ENCODE measurements around the gene MLXIPL.
"Not testable (repeated sequence)": the region's sequence is repeated elsewhere in the genome, so short reads cannot be mapped to it uniquely, and the experiment has no call there.

The MLXIPL gene

DNA sequence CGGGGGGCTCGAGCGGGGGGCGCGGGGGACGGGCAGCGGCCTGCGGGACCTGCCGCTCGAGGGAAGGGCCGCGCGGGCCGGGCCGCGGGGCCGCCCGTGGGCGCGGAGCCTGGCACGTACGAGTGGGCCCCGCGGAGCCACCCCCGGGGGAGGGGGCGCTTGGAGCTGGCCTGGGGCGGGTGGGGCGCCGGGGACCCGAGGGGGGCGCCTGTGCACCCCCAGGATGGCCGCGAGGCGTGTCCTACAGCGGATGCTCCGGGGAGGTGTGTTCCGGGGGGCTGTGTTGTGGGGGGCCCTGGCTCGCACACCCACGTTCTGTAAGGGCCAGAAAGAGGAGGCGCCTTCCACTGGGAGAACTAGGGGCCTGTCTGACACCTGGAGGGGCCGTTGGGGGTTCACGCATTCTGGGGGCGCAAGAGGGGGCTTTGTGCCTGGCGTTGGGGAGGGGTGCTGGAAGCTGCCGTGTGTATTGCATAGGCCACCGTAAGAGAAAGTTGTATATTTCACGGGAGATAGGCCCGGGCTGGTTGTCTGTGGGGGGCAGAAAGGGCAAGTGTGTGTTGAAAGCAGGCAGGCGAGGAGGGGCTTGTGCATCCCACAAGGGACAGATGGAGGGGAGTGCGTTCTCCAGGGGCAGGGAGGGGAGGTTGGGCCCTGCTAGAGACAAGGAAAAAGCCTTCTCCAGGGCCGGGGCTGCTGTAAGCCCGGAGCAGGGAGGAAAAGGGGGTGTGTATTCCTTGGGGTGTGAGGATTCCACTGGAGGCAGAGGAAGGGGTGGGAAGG, 44.0 kb upstream of the MLXIPL start:
- POLR2A ChIA-PET (ENCODE audit: low non-redundant PET), result no interaction called here
- no peak for TF ChIP-seq CTCF (conservative IDR thresholded peaks at IDR 0.05; ENCODE audit: low read depth)
- no peak for DNase-seq (ENCODE audit: low spot score)
- H3K27ac ChIP-seq, result peak overlapping the region; percentile 44; the same call in 1 of the 2 replicates
- CTCF ChIA-PET, result interaction anchor here (0.5 to 2.6 kb wide), 15 partner anchors 8 to 63 kb away, joined by 3 to 16 read pairs (median 4); partner anchors contain the start of genes MLXIPL and STX1A

DNA sequence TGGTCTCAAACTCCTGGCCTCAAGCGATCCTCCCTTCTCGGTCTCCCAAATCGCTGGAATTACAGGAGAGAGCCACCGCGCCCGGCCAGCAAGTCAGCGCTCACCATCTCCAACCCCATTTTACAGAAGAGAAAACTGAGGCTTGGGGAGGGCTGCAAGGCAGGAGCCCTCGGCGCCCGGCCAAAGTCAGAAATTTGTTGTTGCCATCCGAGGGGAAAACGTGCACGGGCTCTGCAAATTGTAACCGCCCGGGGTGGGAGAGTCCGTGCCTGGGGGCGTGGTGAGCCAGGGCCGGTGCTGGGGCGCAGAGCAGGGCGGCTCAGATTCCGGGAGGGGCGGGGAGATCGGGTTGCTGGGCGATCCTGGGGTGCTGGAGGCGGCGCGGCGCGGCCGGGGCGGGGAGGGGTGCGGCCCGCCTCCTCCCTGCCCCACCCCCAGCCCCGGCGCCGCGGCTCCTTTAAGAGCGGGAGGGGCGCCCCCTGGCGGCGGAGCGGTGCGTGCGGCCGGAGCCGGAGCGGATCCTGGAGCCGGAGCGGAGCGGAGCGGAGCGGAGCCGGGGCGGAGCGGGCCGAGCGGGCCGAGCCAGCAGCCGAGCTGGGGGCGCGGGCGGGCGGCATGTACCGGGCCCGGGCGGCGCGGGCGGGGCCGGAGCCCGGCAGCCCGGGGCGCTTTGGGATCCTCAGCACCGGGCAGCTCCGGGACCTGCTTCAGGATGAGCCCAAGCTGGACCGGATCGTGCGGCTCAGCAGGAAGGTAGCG, 43.2 kb upstream of the MLXIPL start, which contains the start of gene VPS37D:
Gene VPS37D (plus strand): TSS at position 488 of the 759 bp plus-strand sequence. CDS start 128 bp downstream, at position 616.
- peak; percentile 97 for TF ChIP-seq CTCF (conservative IDR thresholded peaks at IDR 0.05; ENCODE audit: low read depth)
- peak within 1 kb of the TSS; percentile 44; the same call in 1 of the 2 replicates for H3K27ac ChIP-seq
- POLR2A ChIA-PET (ENCODE audit: low non-redundant PET), result no interaction called here
- peak; percentile 95 for DNase-seq (ENCODE audit: low spot score)
- CTCF ChIA-PET, result interaction anchor here (0.5 to 2.6 kb wide), 14 partner anchors 8 to 420 kb away, joined by 3 to 16 read pairs (median 4); partner anchors contain the start of gene MLXIPL

DNA sequence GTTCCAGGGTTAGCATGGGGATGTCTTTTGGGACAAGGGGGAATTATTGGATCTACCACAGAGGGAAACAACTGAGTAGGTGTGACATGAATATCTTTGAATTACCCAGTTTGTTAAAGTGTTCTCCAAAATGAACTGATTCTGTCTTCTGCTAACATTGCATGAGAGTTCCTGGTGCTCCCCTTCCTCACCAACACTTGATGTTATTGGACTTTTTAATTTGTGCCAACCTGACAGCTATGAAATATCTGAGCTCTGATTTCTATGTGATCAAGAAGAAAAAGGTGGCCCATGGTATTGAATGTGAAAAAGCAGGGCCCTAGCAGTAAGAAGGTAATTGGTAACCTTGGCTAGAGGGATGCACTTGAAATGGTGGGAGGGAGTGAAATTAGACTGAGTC, 38.7 kb upstream of the MLXIPL start:
- POLR2A ChIA-PET (ENCODE audit: low non-redundant PET), result interaction anchor here (0.7 kb wide), 1 partner anchor 115 kb away, joined by 8 read pairs; no protein-coding TSS in a partner anchor
- TF ChIP-seq CTCF (conservative IDR thresholded peaks at IDR 0.05; ENCODE audit: low read depth), result no peak
- H3K27ac ChIP-seq, result no peak overlapping the region
- no peak for DNase-seq (ENCODE audit: low spot score)
- CTCF ChIA-PET, result no interaction called here

DNA sequence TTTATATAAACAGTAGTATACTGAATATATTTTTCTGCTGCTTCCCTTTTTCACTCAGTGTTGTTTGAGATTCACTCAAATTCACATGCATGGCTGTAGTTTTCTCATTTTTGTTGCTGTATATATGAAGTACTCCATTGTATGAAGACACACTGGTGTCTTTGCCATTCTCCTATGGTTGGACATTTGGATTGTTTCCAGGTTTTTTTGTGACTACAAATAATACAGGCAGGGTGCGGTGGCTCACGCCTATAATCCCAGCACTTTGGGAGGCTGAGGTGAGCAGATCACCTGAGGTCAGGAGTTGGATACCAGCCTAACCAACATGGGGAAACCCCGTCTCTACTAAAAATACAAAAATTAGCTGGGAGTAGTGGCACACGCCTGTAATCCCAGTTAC, 36.3 kb upstream of the MLXIPL start:
- DNase-seq (ENCODE audit: low spot score); CTCF ChIA-PET; POLR2A ChIA-PET (ENCODE audit: low non-redundant PET); H3K27ac ChIP-seq: not testable (repeated sequence)

GRCh38 chr7:73659983-73660382, 35.7 kb upstream of the MLXIPL start:
- ChIA-PET CTCF (interaction anchor here (1.0 kb wide), 1 partner anchor 8 kb away, joined by 3 read pairs; no protein-coding TSS in a partner anchor), POLR2A (ENCODE audit: low non-redundant PET) (no interaction called here)
- no peak for DNase-seq (ENCODE audit: low spot score)
- no peak overlapping the region for H3K27ac ChIP-seq
- TF ChIP-seq CTCF (conservative IDR thresholded peaks at IDR 0.05; ENCODE audit: low read depth), result no peak

DNA sequence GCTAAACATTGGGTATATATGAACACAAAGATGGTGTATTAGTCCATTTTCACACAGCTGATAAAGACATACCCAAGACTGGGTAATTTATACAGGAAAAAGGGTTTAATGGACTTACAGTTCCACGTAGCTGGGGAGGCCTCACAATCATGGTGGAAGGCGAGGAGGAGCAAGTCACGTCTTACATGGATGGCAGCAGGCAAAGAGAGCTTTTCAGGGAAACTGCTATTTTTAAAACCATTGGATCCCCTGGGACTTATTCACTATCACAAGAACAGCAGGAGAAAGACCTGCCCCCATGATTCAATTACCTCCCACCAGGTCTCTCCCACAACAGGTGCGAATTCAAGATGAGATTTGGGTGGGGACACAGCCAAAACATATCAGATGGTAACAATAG, 31.0 kb upstream of the MLXIPL start:
- POLR2A ChIA-PET (ENCODE audit: low non-redundant PET); DNase-seq (ENCODE audit: low spot score); H3K27ac ChIP-seq: not testable (repeated sequence)
- CTCF ChIA-PET, result interaction anchor here (0.8 kb wide), 1 partner anchor 49 kb away, joined by 3 read pairs; no protein-coding TSS in a partner anchor

DNA sequence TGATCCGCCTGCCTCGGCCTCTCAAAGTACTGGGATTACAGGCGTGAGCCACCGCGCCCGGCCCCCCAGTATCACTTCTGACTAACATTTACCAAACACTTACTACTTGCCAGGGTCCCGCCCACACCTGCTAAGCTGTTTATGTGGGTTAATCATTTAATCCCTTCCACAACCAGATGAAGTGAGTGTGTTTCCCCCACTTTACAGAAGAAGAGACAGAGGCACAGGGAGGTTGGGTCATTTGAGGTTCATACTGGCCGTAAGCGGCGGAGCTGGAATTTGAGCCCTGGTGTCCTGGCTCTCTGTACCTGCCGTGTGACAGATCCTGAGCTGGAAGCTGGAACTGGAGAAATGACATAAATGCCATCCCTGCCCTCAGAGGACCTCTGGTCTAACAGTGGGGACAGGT, 28.2 kb upstream of the MLXIPL start:
- ChIA-PET CTCF (interaction anchor here (0.7 to 1.8 kb wide), 2 partner anchors 15 to 366 kb away, joined by 3 to 6 read pairs; partner anchors contain the start of gene VPS37D), POLR2A (ENCODE audit: low non-redundant PET) (interaction anchor here (0.6 kb wide), 1 partner anchor 13 kb away, joined by 6 read pairs; no protein-coding TSS in a partner anchor)
- no peak for TF ChIP-seq CTCF (conservative IDR thresholded peaks at IDR 0.05; ENCODE audit: low read depth)
- no peak overlapping the region for H3K27ac ChIP-seq
- DNase-seq (ENCODE audit: low spot score), result no peak
